ENCODE results near the gene SOCS2.

DNA sequence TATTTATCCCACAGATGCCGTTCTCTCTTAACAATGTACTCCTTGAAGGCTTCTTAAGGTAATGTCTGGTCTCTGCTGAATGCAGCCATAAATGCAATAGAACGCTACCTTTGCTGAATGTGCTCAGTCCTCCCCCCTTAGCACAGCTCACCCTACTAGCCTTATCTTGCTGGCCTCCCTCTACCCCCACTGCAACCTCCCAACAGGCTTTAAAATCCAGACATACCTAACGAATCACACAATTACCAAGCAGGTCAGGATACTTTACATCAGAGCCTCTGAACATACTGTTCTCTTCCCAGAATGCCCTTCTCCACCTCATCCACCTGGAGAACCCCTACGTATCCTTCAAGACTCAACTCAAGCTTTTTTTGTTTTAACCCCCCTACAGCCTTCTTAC lies 53.7 kb downstream of the SOCS2 start:
- no peak for TF ChIP-seq EP300 (IDR thresholded peaks at IDR 0.05)
- TF ChIP-seq, protein P1, sequence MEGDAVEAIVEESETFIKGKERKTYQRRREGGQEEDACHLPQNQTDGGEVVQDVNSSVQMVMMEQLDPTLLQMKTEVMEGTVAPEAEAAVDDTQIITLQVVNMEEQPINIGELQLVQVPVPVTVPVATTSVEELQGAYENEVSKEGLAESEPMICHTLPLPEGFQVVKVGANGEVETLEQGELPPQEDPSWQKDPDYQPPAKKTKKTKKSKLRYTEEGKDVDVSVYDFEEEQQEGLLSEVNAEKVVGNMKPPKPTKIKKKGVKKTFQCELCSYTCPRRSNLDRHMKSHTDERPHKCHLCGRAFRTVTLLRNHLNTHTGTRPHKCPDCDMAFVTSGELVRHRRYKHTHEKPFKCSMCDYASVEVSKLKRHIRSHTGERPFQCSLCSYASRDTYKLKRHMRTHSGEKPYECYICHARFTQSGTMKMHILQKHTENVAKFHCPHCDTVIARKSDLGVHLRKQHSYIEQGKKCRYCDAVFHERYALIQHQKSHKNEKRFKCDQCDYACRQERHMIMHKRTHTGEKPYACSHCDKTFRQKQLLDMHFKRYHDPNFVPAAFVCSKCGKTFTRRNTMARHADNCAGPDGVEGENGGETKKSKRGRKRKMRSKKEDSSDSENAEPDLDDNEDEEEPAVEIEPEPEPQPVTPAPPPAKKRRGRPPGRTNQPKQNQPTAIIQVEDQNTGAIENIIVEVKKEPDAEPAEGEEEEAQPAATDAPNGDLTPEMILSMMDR (IDR thresholded peaks at IDR 0.05): no peak
- no peak for TF ChIP-seq POLR2A (IDR thresholded peaks at IDR 0.05)
